ENCODE measurements around the gene COCH.

DNA sequence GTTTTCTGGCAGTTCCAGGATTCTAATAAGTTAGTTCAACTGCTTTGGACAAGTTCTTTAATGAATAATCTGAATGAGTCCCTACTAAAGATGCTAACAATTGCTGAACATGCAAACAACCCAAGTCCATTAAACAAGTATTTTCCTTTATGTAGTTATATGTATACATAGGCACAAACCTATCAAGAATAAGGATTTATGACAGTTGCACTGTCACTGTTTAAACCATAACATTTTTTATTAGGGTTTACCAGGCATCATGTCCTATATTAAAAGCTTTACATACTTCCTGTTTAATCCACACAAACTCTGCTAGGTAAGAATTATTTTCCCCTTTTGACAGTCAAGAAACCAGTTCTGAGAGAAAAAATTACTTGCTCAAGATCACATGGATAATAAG lies 31.9 kb upstream of the COCH start:
- TF ChIP-seq POLR2AphosphoS5 (IDR thresholded peaks at IDR 0.05; ENCODE audit: low read depth, low read length), result no peak
- no peak for TF ChIP-seq POLR2A (IDR thresholded peaks at IDR 0.05; ENCODE audit: low read depth, low read length)

All from GM12891 (cell line).